HCT116 (cell line): ENCODE results near the gene P2RX3. TPM values are rescaled to one million over a fixed set of nuclear protein-coding genes. Genes with fewer than 3 reads are reported as not detected.

Experiments
- ATAC-seq: fragments of 200-7000 bp; cut with Tn5 transposase; 2 replicates; pipeline ENCODE4 v1.9.1; 2020; ENCODE audit warnings: mild to moderate bottlenecking, moderate library complexity
- BruUV-seq: library from RNA; stranded (reverse); fragments of 400-500 nt; replicated peaks from 2 replicates; lab custom pipeline; 2021; lab: Mats Ljungman, UMichigan
- CTCF ChIA-PET: fragments of 300-600 bp; sonication (Branson Sonifier 250); formaldehyde crosslinking; loops from one replicate; lab custom pipeline; 2021; ENCODE audit warnings: antibody characterized with exemption; lab: Charles Lee
- POLR2A ChIA-PET: fragments of 300-600, 350-600 bp; sonication (Branson Sonifier 250); formaldehyde crosslinking; loops from one replicate; lab custom pipeline; 2021; ENCODE audit warnings: antibody characterized with exemption; lab: Charles Lee
- RAD21 ChIA-PET, 2 experiments: fragments of 300-600 bp; sonication (Branson Sonifier 250); formaldehyde crosslinking; loops; one replicate each; lab custom pipeline; 2023; ENCODE audit warnings: low total read pairs in 2 of 2; ENCODE audit not compliant: uncharacterized antibody in 2 of 2, unreplicated experiment in 2 of 2, low non-redundant PET in 1 of 2; lab: Charles Lee
- DNase-seq: peaks from one replicate; pipeline ENCODE4 v3.0.0-alpha.2; 2010; ENCODE audit warnings: low read depth, low spot score
- H2AFZ ChIP-seq: fragments of 200-600 bp; shearing (Covaris generic), sonication (generic); 2 replicates; pipeline ENCODE4 v1.6.1; 2017; ENCODE audit warnings: low read depth, mixed run types, mixed read lengths, antibody characterized with exemption, low read length; ENCODE audit not compliant: poor library complexity, severe bottlenecking
- H3K27ac ChIP-seq: 2 replicates; pipeline ENCODE4 v1.5.1; 2012; ENCODE audit warnings: low read depth, low read length
- H3K27me3 ChIP-seq: fragments of 200-600 bp; sonication (generic); 2 replicates; pipeline ENCODE4 v1.6.1; 2016; ENCODE audit warnings: mixed run types, low read length, mixed read lengths; ENCODE audit not compliant: insufficient read depth
- H3K36me3 ChIP-seq, 2 experiments: fragments of 200-500 bp in 1 of 2; fragments of 200-600 bp in 1 of 2; sonication (Bioruptor generic) in 1 of 2; sonication (generic) in 1 of 2; 2 replicates each; pipeline versions ENCODE4 v1.5.1 to v1.6.1; 2014 to 2016; ENCODE audit warnings: low read length in 2 of 2, inconsistent platforms in 1 of 2, mixed read lengths in 1 of 2, mixed run types in 1 of 2; ENCODE audit not compliant: insufficient read depth in 2 of 2, control insufficient read depth in 1 of 2
- H3K4me1 ChIP-seq, 2 experiments: fragments of 200-600 bp in 1 of 2; sonication (generic) in 1 of 2; 2 replicates each; pipeline versions ENCODE4 v1.5.1 to v1.6.1; 2012 to 2017; ENCODE audit warnings: low read length in 2 of 2, inconsistent platforms in 1 of 2, mild to moderate bottlenecking in 1 of 2, mixed read lengths in 1 of 2, mixed run types in 1 of 2, moderate library complexity in 1 of 2; ENCODE audit not compliant: insufficient read depth in 2 of 2, control insufficient read depth in 1 of 2
- H3K4me2 ChIP-seq: fragments of 200-600 bp; sonication (generic); 2 replicates; pipeline ENCODE4 v1.6.1; 2017; ENCODE audit warnings: mixed run types, low read length, mixed read lengths
- H3K4me3 ChIP-seq, 2 experiments: fragments of 200-600 bp in 1 of 2; sonication (generic) in 1 of 2; replicated peaks in 1 of 2; 2 replicates each; pipeline ENCODE4 v1.5.1; 2011 to 2016; ENCODE audit warnings: low read length in 2 of 2, control low read depth in 1 of 2, low read depth in 1 of 2, mild to moderate bottlenecking in 1 of 2, mixed read lengths in 1 of 2, mixed run types in 1 of 2
- H3K79me2 ChIP-seq: fragments of 200-600 bp; sonication (generic); 2 replicates; pipeline ENCODE4 v1.6.1; 2017; ENCODE audit warnings: mild to moderate bottlenecking, mixed run types, low read length, moderate library complexity, mixed read lengths; ENCODE audit not compliant: insufficient read depth
- H3K9ac ChIP-seq: fragments of 200-600 bp; sonication (generic); 2 replicates; pipeline ENCODE4 v1.6.1; 2016; ENCODE audit warnings: low read length, mixed read lengths
- H3K9me2 ChIP-seq: fragments of 200-600 bp; sonication (generic), shearing (Covaris generic); 2 replicates; pipeline ENCODE4 v1.6.1; 2017; ENCODE audit warnings: mixed run types, mild to moderate bottlenecking, moderate library complexity; ENCODE audit not compliant: insufficient read depth
- H3K9me3 ChIP-seq, 2 experiments: fragments of 200-500 bp in 1 of 2; fragments of 200-600 bp in 1 of 2; sonication (Bioruptor generic) in 1 of 2; sonication (generic) in 1 of 2; 2 replicates each; pipeline ENCODE4 v1.6.1; 2014 to 2017; ENCODE audit warnings: low read length in 2 of 2, mixed read lengths in 2 of 2, inconsistent platforms in 1 of 2, low read depth in 1 of 2, mild to moderate bottlenecking in 1 of 2, mixed run types in 1 of 2, moderate library complexity in 1 of 2; ENCODE audit not compliant: control insufficient read depth in 1 of 2, insufficient read depth in 1 of 2
- H4K20me1 ChIP-seq: fragments of 200-600 bp; sonication (generic), shearing (Covaris generic); 2 replicates; pipeline ENCODE4 v1.6.1; 2017; ENCODE audit warnings: mixed run types, mild to moderate bottlenecking, moderate library complexity; ENCODE audit not compliant: insufficient read depth
- CEBPB ChIP-seq: IDR thresholded peaks from 2 replicates; pipeline ENCODE4 v1.6.1; 2012; ENCODE audit warnings: low read depth
- ELF1 ChIP-seq: IDR thresholded peaks from 2 replicates; pipeline ENCODE4 v1.6.1; 2012; ENCODE audit warnings: low read depth, borderline replicate concordance
- JUND ChIP-seq: IDR thresholded peaks from 2 replicates; pipeline ENCODE4 v1.6.1; 2012
- POLR2A ChIP-seq: IDR thresholded peaks from 2 replicates; pipeline ENCODE4 v1.7.0; 2011; ENCODE audit warnings: borderline replicate concordance; ENCODE audit not compliant: insufficient read depth, insufficient read length; ENCODE audit errors: extremely low read depth
- SP1 ChIP-seq: IDR thresholded peaks from 2 replicates; pipeline ENCODE4 v1.6.1; 2012; ENCODE audit warnings: low read depth
- SRF ChIP-seq: IDR thresholded peaks from 2 replicates; pipeline ENCODE4 v1.6.1; 2012; ENCODE audit warnings: low read depth
- YY1 ChIP-seq: IDR thresholded peaks from 2 replicates; pipeline ENCODE4 v1.6.1; 2011; ENCODE audit warnings: low read length, low read depth, moderate library complexity, mild to moderate bottlenecking; ENCODE audit not compliant: insufficient replicate concordance; ENCODE audit errors: extremely low read depth
- ZNF274 ChIP-seq: fragments of 200-500 bp; sonication (Bioruptor generic); IDR thresholded peaks from 2 replicates; pipeline ENCODE4 v1.6.1; 2014; ENCODE audit warnings: mild to moderate bottlenecking, low read depth, low read length, inconsistent platforms
- intact Hi-C: fragments of 100-400 bp; cut with micrococcal nuclease; formaldehyde crosslinking; loops from 2 replicates; pipeline ENCODE4 v1.10.0; 2022
- total RNA-seq: library from RNA; stranded (reverse); gene quantifications from one replicate; pipeline ENCODE4 v1.2.1, GENCODE V29; 2021; ENCODE audit not compliant: unreplicated experiment
- TF ChIP-seq, protein P1 (sequence below), 3 experiments: fragments of 200-600 bp in 1 of 3; sonication (generic) in 1 of 3; IDR thresholded peaks in 2 of 3; conservative IDR thresholded peaks in 1 of 3; 2 replicates each; pipeline ENCODE4 v1.5.1; 2012 to 2017; ENCODE audit warnings: low read depth in 2 of 3, low read length in 2 of 3, antibody characterized with exemption in 1 of 3, borderline replicate concordance in 1 of 3, control low read depth in 1 of 3, mild to moderate bottlenecking in 1 of 3, mixed read lengths in 1 of 3, mixed run types in 1 of 3, moderate library complexity in 1 of 3; ENCODE audit not compliant: insufficient read depth in 1 of 3
- TF ChIP-seq, protein P2 (sequence below): IDR thresholded peaks from 2 replicates; pipeline ENCODE4 v1.6.1; 2012

P2RX3 gene
- total RNA-seq, 1 experiment from 2014 or later, result not detected

DNA sequence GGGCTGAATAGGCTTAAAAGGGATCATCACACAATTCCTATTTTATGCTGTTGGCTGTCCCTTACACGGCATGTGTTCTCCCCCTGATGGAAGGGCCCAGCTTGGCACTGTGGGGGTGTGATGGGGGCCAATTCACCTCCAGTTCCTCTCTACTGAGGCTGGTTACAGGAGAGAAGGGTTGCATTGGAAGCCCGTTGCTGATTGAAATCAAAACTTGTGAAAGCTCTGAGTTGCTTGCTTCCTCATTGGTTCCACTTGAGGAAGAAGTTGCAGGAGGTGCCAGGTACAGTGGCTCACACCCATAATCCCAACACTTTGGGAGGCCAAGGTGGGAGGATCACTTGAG, 65.6 kb downstream of the P2RX3 start:
- H3K4me2 ChIP-seq, result no peak overlapping the region
- POLR2A ChIA-PET, result no interaction called here
- H3K9me2 ChIP-seq, result no peaks in the 10 kb centered on the region
- ATAC-seq, result no peak
- H3K27me3 ChIP-seq, result peaks cover 5% of the 10 kb centered on the region; the same call in 1 of the 2 replicates
- H3K4me1 ChIP-seq, result peaks cover 7 to 16% of the 10 kb centered on the region in 2 experiments
- RAD21 ChIA-PET, result no interaction called here
- TF ChIP-seq ZNF274 (no peak), CEBPB (no peak), SP1 (no peak), SRF (no peak), ELF1 (no peak), POLR2A (no peak), YY1 (no peak), JUND (no peak)
- TF ChIP-seq, protein P1, sequence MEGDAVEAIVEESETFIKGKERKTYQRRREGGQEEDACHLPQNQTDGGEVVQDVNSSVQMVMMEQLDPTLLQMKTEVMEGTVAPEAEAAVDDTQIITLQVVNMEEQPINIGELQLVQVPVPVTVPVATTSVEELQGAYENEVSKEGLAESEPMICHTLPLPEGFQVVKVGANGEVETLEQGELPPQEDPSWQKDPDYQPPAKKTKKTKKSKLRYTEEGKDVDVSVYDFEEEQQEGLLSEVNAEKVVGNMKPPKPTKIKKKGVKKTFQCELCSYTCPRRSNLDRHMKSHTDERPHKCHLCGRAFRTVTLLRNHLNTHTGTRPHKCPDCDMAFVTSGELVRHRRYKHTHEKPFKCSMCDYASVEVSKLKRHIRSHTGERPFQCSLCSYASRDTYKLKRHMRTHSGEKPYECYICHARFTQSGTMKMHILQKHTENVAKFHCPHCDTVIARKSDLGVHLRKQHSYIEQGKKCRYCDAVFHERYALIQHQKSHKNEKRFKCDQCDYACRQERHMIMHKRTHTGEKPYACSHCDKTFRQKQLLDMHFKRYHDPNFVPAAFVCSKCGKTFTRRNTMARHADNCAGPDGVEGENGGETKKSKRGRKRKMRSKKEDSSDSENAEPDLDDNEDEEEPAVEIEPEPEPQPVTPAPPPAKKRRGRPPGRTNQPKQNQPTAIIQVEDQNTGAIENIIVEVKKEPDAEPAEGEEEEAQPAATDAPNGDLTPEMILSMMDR (IDR thresholded peaks at IDR 0.05 in 2 of 3, conservative IDR thresholded peaks at IDR 0.05 in 1 of 3; ENCODE audit: borderline replicate concordance in 1 of 3, insufficient read depth in 1 of 3, low read depth in 2 of 3, low read length in 2 of 3), result no peak
- TF ChIP-seq, protein P2, sequence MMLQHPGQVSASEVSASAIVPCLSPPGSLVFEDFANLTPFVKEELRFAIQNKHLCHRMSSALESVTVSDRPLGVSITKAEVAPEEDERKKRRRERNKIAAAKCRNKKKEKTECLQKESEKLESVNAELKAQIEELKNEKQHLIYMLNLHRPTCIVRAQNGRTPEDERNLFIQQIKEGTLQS, result no peak
- TF ChIP-seq, all 23 proteins: peak for 0
- H4K20me1 ChIP-seq, result no peaks in the 10 kb centered on the region
- DNase-seq, result no peak
- H3K79me2 ChIP-seq, result no peaks in the 10 kb centered on the region
- H3K4me3 ChIP-seq, result no peak overlapping the region
- no TSS peak for BruUV-seq
- H2AFZ ChIP-seq, result no peak overlapping the region
- no peak overlapping the region for H3K9ac ChIP-seq
- H3K36me3 ChIP-seq, result no peaks in the 10 kb centered on the region
- H3K27ac ChIP-seq, result no peak overlapping the region
- H3K9me3 ChIP-seq, result no peaks in the 10 kb centered on the region
- CTCF ChIA-PET, result no interaction called here
- intact Hi-C loops, result no loop called here
